GM18519 (cell line): ENCODE measurements around the gene EXOSC2.

Source experiments
- ATAC-seq: cut with Tn5 transposase; IDR thresholded peaks from one replicate; pipeline ENCODE4 v1.9.1; 2021; ENCODE audit warnings: mild to moderate bottlenecking, moderate library complexity; ENCODE audit not compliant: unreplicated experiment, low FRiP score

The EXOSC2 gene

GRCh38 chr9:130693101-130693425 is 517 bp upstream of the EXOSC2 start:
- no peak for ATAC-seq

- ATAC-seq, result no peak
Measured at GRCh38 chr9:130694205-130694604, 625 bp downstream of the EXOSC2 start.

- ATAC-seq, result no peak
Measured at GRCh38 chr9:130696139-130696650, 2.6 kb downstream of the EXOSC2 start.

- ATAC-seq, result no peak
Measured at GRCh38 chr9:130696996-130697395, 3.4 kb downstream of the EXOSC2 start.

- no peak for ATAC-seq
Measured at GRCh38 chr9:130698514-130698913, 4.9 kb downstream of the EXOSC2 start.

GRCh38 chr9:130699047-130699446 is 5.5 kb downstream of the EXOSC2 start:
- no peak for ATAC-seq

GRCh38 chr9:130701059-130702022 is 7.8 kb downstream of the EXOSC2 start:
- no peak for ATAC-seq

GRCh38 chr9:130703501-130703900 is 9.9 kb downstream of the EXOSC2 start:
- no peak for ATAC-seq

- no peak for ATAC-seq
Measured at GRCh38 chr9:130707225-130707976, 13.8 kb downstream of the EXOSC2 start.

- no peak for ATAC-seq
Measured at GRCh38 chr9:130710822-130711352, 17.3 kb downstream of the EXOSC2 start.

- no peak for ATAC-seq
Measured at GRCh38 chr9:130711469-130711868, 17.9 kb downstream of the EXOSC2 start.

GRCh38 chr9:130712564-130713285 is 19.1 kb downstream of the EXOSC2 start:
- peak; percentile 87 for ATAC-seq

- ATAC-seq, result no peak
Measured at GRCh38 chr9:130713286-130713960, 19.8 kb downstream of the EXOSC2 start.

- no peak for ATAC-seq
Measured at GRCh38 chr9:130714586-130715110, 21.1 kb downstream of the EXOSC2 start.

- no peak for ATAC-seq
Measured at GRCh38 chr9:130715270-130715669, 21.7 kb downstream of the EXOSC2 start.

GRCh38 chr9:130718562-130718961 is 25.0 kb downstream of the EXOSC2 start:
- ATAC-seq, result no peak

- no peak for ATAC-seq
Measured at GRCh38 chr9:130720762-130721161, 27.2 kb downstream of the EXOSC2 start.

- no peak for ATAC-seq
Measured at GRCh38 chr9:130728721-130729120, 35.1 kb downstream of the EXOSC2 start.

- ATAC-seq, result no peak
Measured at GRCh38 chr9:130729145-130729544, 35.6 kb downstream of the EXOSC2 start.

GRCh38 chr9:130731355-130731754 is 37.8 kb downstream of the EXOSC2 start:
- ATAC-seq, result no peak
